ENCODE data around the gene SLITRK6.
A peak's percentile ranks its signal among the peaks of the same experiment; 100 is the strongest.

SLITRK6 gene

GRCh38 chr13:85833921-85834320 lies 34.7 kb upstream of the SLITRK6 start:
- Histone ChIP-seq H3K4me1 (ENCODE audit: insufficient read depth, low read length, severe bottlenecking) (no peaks in the 10 kb centered on the region), H3K27me3 (ENCODE audit: insufficient read depth, low read length) (no peaks in the 10 kb centered on the region), H3K9ac (ENCODE audit: low read length) (no peak overlapping the region), H2AFZ (ENCODE audit: low read length) (no peak overlapping the region), H3K79me2 (ENCODE audit: insufficient read depth, low read length) (no peaks in the 10 kb centered on the region), H3K36me3 (ENCODE audit: insufficient read depth, low read length) (no peaks in the 10 kb centered on the region), H3K4me2 (ENCODE audit: low read length) (no peak overlapping the region), H3K27ac (ENCODE audit: low read depth, low read length, poor library complexity, severe bottlenecking) (no peak overlapping the region), H4K20me1 (ENCODE audit: insufficient read depth, low read length) (no peaks in the 10 kb centered on the region), H3K9me2 (ENCODE audit: low read depth, low read length) (no peaks in the 10 kb centered on the region), H3K4me3 (ENCODE audit: low read depth, low read length, poor library complexity, severe bottlenecking) (no peak overlapping the region), H3F3A (ENCODE audit: insufficient read depth, low read length) (no peaks in the 10 kb centered on the region), H3K9me3 (ENCODE audit: low read length) (no peaks in the 10 kb centered on the region)
- TF ChIP-seq EZH2 (IDR thresholded peaks at IDR 0.05; ENCODE audit: borderline replicate concordance, low read length): no peak
- TF ChIP-seq CTCF (IDR thresholded peaks at IDR 0.05; ENCODE audit: low read length): no peak

- no peaks in the 10 kb centered on the region for H3K9me2 ChIP-seq (ENCODE audit: low read depth, low read length)
These were observed 29.0 kb upstream of the SLITRK6 start for GRCh38 chr13:85828094-85828684.

GRCh38 chr13:85825454-85825853 lies 26.2 kb upstream of the SLITRK6 start:
- H3K4me1 ChIP-seq (ENCODE audit: insufficient read depth, low read length, severe bottlenecking): no peaks in the 10 kb centered on the region
- H3K27ac ChIP-seq (ENCODE audit: low read depth, low read length, poor library complexity, severe bottlenecking): no peak overlapping the region
- no peak overlapping the region for H3K4me2 ChIP-seq (ENCODE audit: low read length)
- no peaks in the 10 kb centered on the region for H4K20me1 ChIP-seq (ENCODE audit: insufficient read depth, low read length)
- no peaks in the 10 kb centered on the region for H3K9me3 ChIP-seq (ENCODE audit: low read length)
- no peaks in the 10 kb centered on the region for H3K9me2 ChIP-seq (ENCODE audit: low read depth, low read length)
- H3K79me2 ChIP-seq (ENCODE audit: insufficient read depth, low read length): no peaks in the 10 kb centered on the region
- H3K4me3 ChIP-seq (ENCODE audit: low read depth, low read length, poor library complexity, severe bottlenecking): no peak overlapping the region
- no peak overlapping the region for H2AFZ ChIP-seq (ENCODE audit: low read length)
- no peaks in the 10 kb centered on the region for H3K27me3 ChIP-seq (ENCODE audit: insufficient read depth, low read length)
- TF ChIP-seq CTCF (IDR thresholded peaks at IDR 0.05; ENCODE audit: low read length) (no peak), EZH2 (IDR thresholded peaks at IDR 0.05; ENCODE audit: borderline replicate concordance, low read length) (no peak)
- no peak overlapping the region for H3K9ac ChIP-seq (ENCODE audit: low read length)
- H3F3A ChIP-seq (ENCODE audit: insufficient read depth, low read length): no peaks in the 10 kb centered on the region
- no peaks in the 10 kb centered on the region for H3K36me3 ChIP-seq (ENCODE audit: insufficient read depth, low read length)

More at GRCh38 chr13:85828094-85828684, 29.0 kb upstream of the SLITRK6 start:
- Histone ChIP-seq H3K4me2 (ENCODE audit: low read length) (no peak overlapping the region), H3K4me3 (ENCODE audit: low read depth, low read length, poor library complexity, severe bottlenecking) (no peak overlapping the region), H3K4me1 (ENCODE audit: insufficient read depth, low read length, severe bottlenecking) (no peaks in the 10 kb centered on the region), H3K36me3 (ENCODE audit: insufficient read depth, low read length) (no peaks in the 10 kb centered on the region), H3K9me3 (ENCODE audit: low read length) (no peaks in the 10 kb centered on the region), H4K20me1 (ENCODE audit: insufficient read depth, low read length) (no peaks in the 10 kb centered on the region), H3K9ac (ENCODE audit: low read length) (no peak overlapping the region), H3K27me3 (ENCODE audit: insufficient read depth, low read length) (no peaks in the 10 kb centered on the region), H3K79me2 (ENCODE audit: insufficient read depth, low read length) (no peaks in the 10 kb centered on the region), H3K27ac (ENCODE audit: low read depth, low read length, poor library complexity, severe bottlenecking) (no peak overlapping the region), H3F3A (ENCODE audit: insufficient read depth, low read length) (no peaks in the 10 kb centered on the region), H2AFZ (ENCODE audit: low read length) (no peak overlapping the region)
- TF ChIP-seq EZH2 (IDR thresholded peaks at IDR 0.05; ENCODE audit: borderline replicate concordance, low read length): no peak
- TF ChIP-seq CTCF (IDR thresholded peaks at IDR 0.05; ENCODE audit: low read length): peak; percentile 63
